GM23338 (cell line): ENCODE data around the gene HAL.

ENCODE experiments used
- CREB1 ChIP-seq: fragments of 250-450 bp; sonication (Bioruptor Pico); IDR thresholded peaks from 2 replicates; pipeline ENCODE4 v1.5.0; 2020; ENCODE audit warnings: low read depth, mild to moderate bottlenecking, moderate library complexity
- CTCF ChIP-seq, 2 experiments: fragments of 200-600 bp in 1 of 2; sonication (generic) in 1 of 2; conservative IDR thresholded peaks; 2 replicates each; pipeline versions ENCODE4 v1.5.1 to v1.6.1; 2016 to 2017; ENCODE audit warnings: antibody characterized with exemption in 2 of 2, low read depth in 2 of 2, mild to moderate bottlenecking in 2 of 2, moderate library complexity in 1 of 2
- EZH2 ChIP-seq: fragments of 200-600 bp; sonication (generic); IDR thresholded peaks from one replicate; pipeline ENCODE4 v1.8.0; 2017; ENCODE audit warnings: antibody characterized with exemption, mild to moderate bottlenecking, low read depth; ENCODE audit not compliant: unreplicated experiment
- EZH2phosphoT487 ChIP-seq: fragments of 200-600 bp; sonication (generic); IDR thresholded peaks from one replicate; pipeline ENCODE4 v1.8.1; 2018; ENCODE audit warnings: antibody characterized with exemption; ENCODE audit not compliant: unreplicated experiment
- JUNB ChIP-seq: IDR thresholded peaks from one replicate; pipeline ENCODE4 v1.6.1; 2016; ENCODE audit warnings: antibody characterized with exemption; ENCODE audit not compliant: unreplicated experiment
- NANOG ChIP-seq: IDR thresholded peaks from 2 replicates; pipeline ENCODE4 v1.6.1; 2016; ENCODE audit warnings: antibody characterized with exemption, borderline replicate concordance
- POLR2AphosphoS5 ChIP-seq: IDR thresholded peaks from 2 replicates; pipeline ENCODE4 v1.6.1; 2016; ENCODE audit warnings: antibody characterized with exemption, low read depth
- REST ChIP-seq: IDR thresholded peaks from one replicate; pipeline ENCODE4 v1.6.1; 2018; ENCODE audit warnings: antibody characterized with exemption; ENCODE audit not compliant: unreplicated experiment
- ZNF114 ChIP-seq: fragments of 250-450 bp; sonication (Bioruptor Pico); IDR thresholded peaks from 2 replicates; pipeline ENCODE4 v1.5.0; 2020; ENCODE audit warnings: mild to moderate bottlenecking, moderate library complexity

- peak; percentile 51 to 66 for TF ChIP-seq CTCF (conservative IDR thresholded peaks at IDR 0.05; ENCODE audit: low read depth in 2 of 2)
- TF ChIP-seq EZH2phosphoT487 = no peak
- TF ChIP-seq REST = no peak
- no peak for TF ChIP-seq NANOG
- no peak for TF ChIP-seq EZH2
- no peak for TF ChIP-seq JUNB
- no peak for TF ChIP-seq POLR2AphosphoS5
- no peak for TF ChIP-seq CREB1
- TF ChIP-seq ZNF114 = no peak
Observed at GRCh38 chr12:95959107-95959506, 37.0 kb downstream of the HAL start.
